ENCODE data around the gene CYGB. TPM values are rescaled to one million over a fixed set of nuclear protein-coding genes. Genes with fewer than 3 reads are reported as not detected.

Gene CYGB
- total and polyA plus RNA-seq, 2 of the 13 experiments (the other 11 are each of a cell fraction or from before 2014, with no cell fraction given): 18.9 to 27.1 TPM

GRCh38 chr17:76545918-76546555 lies 8.5 kb upstream of the CYGB start (continued):
- TF ChIP-seq ZNF646 (CRISPR knock-in tag; IDR thresholded peaks at IDR 0.05) (0 out of 2 replicates have a peak, but pooled peaks have one; percentile 41), ZXDC (CRISPR knock-in tag; IDR thresholded peaks at IDR 0.05) (no peak), AKAP8 (CRISPR knock-in tag; IDR thresholded peaks at IDR 0.05) (0 out of 2 replicates have a peak, but pooled peaks have one; percentile 50), NFE2L1 (CRISPR knock-in tag; IDR thresholded peaks at IDR 0.05; ENCODE audit: borderline replicate concordance) (no peak), ZNF616 (CRISPR knock-in tag; IDR thresholded peaks at IDR 0.05; ENCODE audit: low read depth) (no peak), SP5 (CRISPR knock-in tag; IDR thresholded peaks at IDR 0.05; ENCODE audit: borderline replicate concordance, low read depth) (no peak), ZNF225 (CRISPR knock-in tag; IDR thresholded peaks at IDR 0.05) (no peak), MAZ (IDR thresholded peaks at IDR 0.05; ENCODE audit: borderline replicate concordance, low read depth, low read length) (no peak), MAZ (CRISPR knock-in tag; IDR thresholded peaks at IDR 0.05; ENCODE audit: low read depth) (no peak), SETDB1 (CRISPR knock-in tag; IDR thresholded peaks at IDR 0.05; ENCODE audit: borderline replicate concordance) (no peak), ZNF883 (CRISPR knock-in tag; IDR thresholded peaks at IDR 0.05; ENCODE audit: not compliant biosample characterization) (no peak), CENPT (CRISPR knock-in tag; IDR thresholded peaks at IDR 0.05; ENCODE audit: low read depth) (no peak), ZNF652 (CRISPR knock-in tag; IDR thresholded peaks at IDR 0.05; ENCODE audit: borderline replicate concordance, low read depth) (no peak), ZNF34 (CRISPR knock-in tag; IDR thresholded peaks at IDR 0.05; ENCODE audit: borderline replicate concordance) (no peak)
